SIG-M5 treated with dmso at 0.1 percent for 504 hours (cell line): ENCODE data around the gene TMEM51.

Source experiments
- DNase-seq: peaks from one replicate; lab custom pipeline; 2025; ENCODE audit not compliant: unreplicated experiment; lab: John Stamatoyannopoulos, UW

TMEM51 gene

DNA sequence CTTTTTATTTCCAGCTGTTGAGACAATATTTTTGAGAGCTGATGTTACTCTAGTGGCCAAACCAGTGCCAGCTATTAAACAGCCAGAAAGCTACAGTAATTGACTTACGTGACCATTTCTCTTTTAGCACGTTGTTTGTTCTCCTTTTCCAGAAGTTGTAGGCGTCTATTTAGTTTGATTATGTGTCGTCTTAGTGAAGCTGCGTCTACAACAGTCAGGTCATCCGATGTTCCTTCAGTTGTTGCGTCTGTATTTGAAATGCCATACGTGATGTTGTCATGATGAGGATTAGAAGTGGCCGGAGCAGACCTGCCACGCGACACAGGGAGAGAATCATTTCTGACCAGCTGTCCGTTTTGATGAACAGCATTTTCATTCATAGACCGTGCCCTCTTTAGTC is 38.2 kb downstream of the TMEM51 start:
- no peak for DNase-seq

DNA sequence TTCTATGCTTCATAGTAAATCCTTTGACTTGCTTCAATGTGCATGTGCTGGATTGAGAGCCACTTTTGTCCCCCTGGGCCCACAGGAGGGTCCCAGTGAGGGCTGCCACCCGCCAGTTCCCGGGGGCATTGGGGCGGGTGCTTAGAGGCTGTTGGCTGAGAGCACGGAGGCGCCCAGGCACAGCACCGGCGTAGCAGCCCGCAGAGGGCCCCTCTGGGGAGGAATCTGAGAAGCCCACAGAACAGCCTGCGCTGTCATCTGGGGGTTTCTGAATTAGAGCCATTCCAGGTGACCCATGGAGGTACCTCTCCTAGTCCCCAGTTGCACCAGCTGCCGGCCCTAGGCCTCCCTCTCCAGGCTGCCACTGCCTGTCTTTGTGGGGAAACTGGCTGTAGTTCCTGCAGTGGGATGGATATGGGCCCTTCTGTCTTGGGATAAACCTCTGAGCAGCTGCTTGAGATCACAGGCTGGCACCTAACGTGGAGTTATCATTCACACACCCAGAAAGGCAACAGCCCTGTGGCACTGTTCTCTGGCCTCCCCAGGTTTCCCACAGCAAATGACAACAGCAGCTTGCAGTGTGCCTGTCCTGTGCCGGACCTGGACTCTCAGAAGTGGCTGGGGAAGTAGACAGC is 39.5 kb downstream of the TMEM51 start:
- DNase-seq: no peak

DNA sequence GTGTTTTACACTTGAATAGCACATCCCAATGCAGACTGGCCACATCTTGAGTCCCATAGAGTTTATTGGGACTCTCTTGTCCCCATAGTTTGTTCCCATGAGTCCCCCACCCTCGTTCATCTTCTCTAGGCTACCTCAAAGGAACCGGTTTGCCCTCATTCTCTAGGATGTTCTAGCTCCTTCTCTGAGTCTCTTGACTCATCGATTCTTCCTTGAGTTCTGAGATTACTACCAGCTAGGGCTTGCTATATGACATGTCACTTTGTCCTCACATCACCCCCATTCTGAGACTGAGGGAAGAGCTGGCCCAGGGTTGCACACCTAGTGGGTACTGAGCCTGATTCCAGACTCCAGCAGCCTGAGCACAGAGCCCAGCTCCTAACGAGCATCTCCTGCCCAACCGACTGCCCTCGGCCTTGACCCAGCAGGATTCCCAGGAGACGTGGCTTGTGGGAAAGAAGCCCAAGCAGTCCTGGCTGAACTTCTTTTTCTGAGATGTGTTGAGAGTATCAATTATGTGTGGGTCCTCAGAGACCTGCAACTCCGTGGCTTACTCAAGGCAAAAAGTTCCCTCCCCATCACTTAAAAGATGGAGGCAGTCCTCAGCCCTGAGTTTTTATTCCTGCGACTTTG is 42.0 kb downstream of the TMEM51 start:
- DNase-seq: no peak

DNA sequence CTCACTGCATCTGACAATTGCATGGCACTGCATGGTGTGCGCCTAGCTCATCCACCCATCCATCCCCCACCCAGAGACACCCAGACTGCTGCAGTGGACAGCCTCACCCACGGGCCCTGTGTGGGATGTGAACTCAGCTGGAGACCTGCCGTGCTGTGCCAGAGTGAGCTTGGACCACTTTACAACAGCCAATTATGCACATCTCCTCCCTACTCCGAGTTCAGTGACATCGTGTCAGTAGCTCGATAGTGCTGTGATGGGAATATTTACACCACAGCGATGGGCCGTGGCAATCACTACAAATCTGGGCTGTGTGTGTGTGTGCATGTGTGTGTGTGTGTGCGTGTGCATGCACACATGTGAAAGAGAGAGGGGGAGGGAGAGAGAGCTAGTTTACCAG is 42.5 kb downstream of the TMEM51 start:
- DNase-seq: no peak

DNA sequence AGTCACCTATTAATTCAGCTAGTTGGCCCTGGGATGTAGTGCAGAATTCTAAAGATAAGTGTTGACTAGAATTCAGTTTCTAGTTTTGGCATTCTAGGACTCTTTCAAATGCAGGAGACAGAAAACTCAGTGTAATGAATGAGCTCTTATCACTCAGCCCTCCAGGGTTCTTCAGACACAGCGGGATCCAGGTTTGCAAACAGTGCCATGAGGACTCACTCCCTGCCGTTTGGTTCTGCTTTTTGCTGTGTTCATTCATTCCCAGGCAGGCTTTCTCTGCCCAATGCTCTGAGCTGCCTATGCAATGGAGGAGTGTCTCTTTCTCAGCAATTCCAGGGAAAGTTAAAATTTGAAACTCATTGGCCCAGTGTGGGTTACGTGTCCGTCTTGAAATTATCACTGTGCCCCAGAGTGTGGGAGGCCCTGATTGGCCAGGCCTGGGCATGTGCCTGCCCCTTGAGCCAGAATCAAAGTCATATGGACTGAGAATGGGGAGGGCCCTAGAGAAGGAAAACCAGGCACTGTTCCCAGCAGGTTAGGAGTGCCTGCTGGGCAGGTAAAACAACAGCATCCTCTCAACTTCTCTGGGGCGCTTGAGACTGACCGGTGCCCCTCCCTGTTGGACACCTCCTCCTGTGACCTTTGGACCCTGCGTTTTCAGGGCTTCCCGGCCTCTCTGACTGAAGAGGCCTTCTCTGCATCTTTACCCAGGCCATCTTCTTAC is 43.4 kb downstream of the TMEM51 start:
- DNase-seq: no peak

DNA sequence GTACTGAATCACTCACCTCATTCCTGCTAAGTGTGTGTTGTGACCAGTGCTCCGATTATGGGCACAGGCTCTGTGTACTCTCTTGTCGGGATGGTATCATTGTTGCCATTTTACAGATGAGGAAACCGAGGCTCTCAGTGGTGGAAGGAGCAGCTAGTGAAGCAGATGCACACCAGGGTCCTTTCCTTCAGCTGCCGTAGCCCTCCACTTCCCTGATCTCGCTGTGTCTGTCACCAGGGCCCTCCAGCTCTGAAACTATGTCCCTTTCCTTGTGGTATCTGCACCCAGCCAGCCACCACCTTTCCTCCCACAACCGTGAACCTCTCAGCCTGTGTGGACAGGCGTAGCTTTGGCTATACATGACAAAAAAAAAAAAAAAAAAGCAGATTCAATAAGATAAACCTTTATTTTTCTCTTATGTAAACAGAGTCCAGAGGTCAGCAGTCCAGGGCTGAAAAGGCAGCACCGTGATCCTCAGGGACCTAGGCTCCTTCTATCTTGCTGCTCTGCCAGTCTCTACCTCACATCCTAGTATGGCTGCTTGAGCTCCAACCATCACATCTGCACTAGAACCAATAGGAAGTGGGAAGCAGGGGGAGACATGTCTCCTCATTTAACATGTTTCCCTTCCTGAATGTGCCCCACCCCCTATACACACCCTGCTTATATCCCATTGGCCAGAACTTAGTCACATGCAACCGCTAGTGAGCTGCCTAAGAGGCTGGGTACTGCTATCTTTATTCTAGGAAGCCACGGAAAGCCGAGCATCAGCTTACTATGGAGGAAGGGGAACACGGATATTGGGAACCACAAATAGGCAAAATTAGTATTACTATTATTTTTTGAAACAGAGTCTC is 44.3 kb downstream of the TMEM51 start:
- no peak for DNase-seq

DNA sequence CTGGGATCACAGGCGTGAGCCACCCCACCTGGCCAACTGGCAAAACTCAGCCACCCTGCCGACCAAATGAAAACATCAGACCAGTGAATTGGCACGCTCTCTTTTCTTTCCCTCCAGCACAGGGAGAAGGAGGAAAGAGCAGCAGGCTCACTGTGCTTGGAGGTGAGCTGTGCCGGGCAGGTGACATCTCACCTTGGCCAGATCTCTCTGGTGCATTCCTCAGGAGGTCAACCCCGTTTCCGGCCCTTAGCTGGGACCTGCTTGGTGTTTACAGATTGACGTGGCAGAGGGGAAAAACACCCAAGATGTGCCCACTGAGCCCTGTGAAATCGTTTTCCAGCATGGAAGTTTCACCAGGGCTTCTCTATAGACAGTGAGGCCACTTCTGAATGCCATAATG is 45.1 kb downstream of the TMEM51 start:
- no peak for DNase-seq

DNA sequence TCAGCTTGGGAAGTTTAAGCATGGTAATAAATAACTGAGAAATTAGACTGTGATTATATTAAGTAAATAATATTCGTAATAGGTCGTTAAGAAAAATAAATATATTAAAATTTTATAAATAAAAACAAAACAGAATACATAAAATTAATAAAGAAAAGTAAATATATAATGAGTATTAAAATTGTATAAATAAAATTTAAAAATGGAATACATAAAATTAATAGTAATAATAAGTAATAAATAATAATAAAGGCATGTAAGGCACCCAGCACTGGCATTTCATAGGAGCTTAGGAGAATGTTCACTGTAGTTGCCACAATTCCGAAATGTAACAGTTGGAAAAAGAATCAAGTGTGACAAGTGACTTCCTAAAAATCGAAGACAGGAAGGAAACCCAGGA is 47.7 kb downstream of the TMEM51 start:
- DNase-seq: no peak

DNA sequence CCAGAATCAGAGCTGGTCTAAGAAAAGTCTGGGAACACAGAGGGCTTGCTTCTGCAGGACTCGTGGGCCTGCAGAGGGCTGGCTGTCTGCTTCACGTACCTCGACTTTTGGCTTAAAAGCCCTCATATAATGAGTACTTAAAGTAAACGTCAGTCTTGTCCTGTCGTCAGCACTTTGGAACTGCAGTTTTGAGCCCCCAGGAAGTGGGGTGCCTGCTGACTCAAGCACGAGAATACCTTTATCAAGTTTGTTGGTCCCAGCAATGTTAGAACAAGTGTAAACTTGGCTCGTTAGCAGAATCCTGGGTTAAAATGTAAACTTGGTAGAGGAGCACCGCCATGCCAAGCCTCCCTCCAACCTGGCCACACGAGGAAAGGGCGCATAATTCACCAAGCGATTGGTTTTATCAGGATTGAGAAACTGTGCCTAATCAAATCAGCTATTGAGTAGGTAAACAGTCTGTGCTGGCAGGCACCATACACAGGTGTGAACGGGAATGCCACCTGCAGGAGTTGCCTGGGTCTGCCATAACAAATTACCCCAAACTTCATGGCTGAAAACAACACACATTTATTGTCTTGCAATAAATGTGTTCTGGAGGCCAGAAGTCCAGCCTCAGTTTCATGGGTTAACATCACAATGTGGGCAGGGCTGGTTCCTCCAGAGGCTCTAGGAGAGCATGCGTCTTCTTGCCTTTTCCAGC is 48.5 kb downstream of the TMEM51 start:
- no peak for DNase-seq

DNA sequence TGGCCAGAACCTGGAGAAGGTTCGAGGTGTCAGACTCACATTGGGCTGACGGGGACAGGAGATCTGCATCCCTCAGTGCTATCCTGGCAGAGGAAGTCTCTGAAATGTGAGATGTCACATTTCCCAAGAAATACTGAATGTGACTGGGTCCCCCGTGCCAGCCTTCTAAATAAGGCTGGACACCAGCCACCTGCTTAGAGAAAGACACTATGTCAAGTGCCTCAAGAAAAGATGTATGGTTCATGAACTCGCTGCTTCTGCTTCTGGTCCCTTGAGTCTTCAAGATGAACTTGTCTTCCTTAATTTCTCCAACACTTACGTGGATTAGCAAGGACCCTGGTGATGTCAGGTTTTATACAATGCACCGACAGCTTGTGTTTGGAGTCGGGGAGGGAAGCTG is 51.4 kb downstream of the TMEM51 start:
- DNase-seq: no peak

DNA sequence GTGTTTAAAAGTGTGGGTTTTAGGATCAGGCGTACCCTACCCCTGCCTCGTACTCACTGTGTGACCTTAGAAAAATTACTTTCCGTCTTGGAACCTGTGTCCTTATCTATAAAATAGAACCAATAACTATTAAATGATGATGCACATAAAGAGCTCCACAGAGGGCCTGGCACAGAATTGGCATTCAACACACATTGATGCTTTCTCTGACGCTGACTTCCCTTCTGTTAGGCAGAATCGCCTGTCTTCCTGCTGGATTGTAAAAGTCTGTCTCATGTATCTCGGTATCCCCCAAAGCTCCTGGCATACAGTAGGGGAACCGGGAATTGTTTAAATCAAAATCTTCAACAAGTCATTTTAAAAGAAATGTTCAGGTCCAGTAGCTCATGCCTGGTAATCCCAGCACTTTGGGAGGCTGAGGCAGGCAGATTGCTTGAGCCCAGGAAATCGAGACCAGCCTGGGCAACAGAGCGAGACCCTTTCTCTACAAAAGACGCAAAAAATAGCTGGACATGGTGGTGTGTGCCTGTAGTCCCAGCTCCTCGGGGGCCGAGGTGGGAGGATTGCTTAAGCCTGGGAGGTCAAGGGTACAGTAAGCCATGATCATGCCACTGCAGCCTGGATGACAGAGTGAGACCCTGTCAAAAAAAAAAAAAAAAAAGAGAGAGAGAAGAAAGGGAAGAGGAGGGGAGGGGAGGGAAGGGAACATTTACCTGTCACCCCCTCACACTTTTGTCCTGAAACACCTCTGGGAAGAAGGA is 52.2 kb downstream of the TMEM51 start:
- no peak for DNase-seq

DNA sequence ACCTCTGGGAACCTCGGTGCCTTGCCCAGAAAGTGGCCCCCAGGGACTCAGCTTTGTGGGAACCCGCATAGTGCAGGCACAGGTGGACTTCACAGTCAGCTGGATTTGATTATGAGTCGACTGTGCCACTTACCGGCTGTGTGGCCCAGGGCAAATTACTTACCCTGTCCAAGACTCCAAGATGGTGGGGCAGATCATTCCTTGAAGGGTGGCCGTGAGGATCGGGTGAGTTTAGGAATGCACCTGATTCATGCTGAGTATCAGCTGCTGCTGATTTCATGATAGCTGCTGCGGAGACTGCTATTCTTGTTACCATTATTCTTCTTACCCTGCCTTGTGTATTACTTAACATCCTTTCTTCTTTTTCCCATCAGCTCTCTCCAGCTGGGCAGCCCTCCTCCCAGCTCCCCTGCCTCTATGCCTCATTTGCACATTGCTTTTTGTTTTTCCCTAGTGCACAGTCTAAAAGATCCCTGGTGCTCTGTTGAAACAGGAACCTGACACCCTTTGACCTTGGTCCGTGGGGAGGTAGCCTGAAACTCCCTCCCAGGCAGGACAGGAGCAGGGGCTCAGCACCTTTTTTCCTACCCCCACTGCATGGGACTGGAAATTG is 53.0 kb downstream of the TMEM51 start:
- no peak for DNase-seq

DNA sequence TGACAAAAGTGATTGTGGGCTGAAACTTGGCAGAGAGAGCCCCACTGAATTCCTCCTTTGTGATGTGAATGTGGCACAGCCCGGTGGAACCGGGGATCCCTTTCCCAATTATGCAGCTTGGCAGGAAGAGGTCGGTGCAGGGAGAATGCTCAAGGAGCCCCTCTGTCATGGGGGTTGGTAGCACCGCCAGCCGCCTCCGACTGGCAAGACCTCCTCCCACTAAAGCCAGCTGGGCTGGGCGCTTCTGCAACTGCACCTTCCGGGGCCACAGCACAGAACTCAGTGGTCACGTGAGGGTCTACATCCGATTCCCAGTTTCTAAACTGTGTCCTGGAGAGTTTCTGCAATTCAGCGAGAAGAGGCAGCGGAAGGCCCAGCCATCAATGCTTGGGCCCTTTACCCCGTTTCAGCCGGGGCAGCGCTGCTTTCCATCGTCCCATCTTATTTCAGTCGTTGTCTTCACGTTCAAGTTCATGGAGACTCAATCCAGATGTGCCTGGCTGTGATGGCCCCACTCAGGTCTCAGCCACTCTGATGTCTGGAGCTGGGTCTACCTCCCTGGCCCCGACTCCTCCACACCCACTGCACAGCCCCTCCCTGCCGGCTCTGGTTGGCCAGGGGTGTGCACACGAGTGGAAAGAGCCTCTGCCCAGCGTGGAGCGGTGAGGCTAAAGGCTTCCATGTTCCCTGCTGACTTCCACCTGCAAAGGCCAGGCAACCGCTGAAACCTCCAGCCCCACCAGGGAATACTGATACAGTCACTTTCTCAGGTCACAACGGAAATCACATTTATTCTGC is 53.7 kb downstream of the TMEM51 start:
- no peak for DNase-seq

DNA sequence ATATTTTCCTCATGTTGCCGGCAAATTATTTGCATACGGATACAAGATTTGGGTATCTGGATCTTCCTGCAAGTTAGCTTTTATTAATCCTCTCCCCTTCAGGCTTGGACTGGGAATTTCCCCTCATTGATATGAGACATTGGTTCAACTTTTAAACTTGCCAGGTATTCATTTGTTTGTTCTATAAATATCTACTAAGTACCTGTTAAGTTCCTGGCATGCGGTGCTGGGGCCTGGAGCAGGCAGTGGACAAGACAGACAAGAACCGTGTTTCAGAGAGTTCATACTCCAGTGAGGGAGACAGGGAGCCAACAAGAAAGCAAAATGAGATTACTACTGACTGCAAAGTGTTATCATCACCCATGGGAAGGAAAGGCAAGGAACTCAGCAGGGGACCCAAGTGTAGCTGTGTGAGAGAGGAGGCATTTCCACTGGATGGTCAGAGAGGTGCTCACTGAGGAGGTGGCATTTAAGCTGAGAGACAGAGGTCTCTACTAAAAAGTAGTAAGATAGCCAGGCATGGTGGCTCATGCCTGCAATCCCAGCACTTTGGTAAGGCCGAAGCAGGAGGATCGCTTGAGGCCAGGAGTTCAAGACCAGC is 54.4 kb downstream of the TMEM51 start:
- DNase-seq: no peak

DNA sequence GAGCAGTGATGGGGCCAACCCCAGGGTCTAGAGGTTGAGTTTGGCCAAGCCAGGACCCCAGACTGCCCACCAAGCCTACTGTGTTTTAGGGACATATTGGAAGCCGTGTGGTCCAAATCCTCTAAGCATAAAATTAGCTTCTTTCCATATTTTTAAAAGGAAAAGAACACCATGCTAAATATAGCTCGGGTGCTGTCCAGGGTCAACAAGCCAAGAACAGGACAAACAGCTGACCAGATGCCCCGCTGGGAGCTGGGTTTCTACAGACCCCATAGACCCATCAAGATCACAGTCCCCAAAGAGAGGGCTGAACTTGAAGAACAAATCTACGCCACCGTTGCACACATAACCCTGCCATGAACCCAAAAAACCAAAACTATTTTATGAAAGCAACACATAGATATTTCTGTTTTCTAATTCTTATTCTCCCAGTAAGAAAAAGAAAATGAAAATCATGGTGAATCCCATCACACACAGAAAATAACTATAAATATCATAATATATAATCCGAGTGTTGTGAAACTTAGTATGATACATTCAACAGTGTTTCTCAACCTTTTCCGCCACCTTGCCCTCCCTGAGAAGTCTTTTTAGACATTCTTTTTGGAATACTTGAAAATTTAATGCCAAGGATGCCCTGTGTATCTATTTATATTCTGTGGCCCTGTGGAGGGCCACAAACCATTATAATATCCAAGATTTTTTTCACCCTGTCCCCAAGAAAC is 57.3 kb downstream of the TMEM51 start:
- DNase-seq: no peak

DNA sequence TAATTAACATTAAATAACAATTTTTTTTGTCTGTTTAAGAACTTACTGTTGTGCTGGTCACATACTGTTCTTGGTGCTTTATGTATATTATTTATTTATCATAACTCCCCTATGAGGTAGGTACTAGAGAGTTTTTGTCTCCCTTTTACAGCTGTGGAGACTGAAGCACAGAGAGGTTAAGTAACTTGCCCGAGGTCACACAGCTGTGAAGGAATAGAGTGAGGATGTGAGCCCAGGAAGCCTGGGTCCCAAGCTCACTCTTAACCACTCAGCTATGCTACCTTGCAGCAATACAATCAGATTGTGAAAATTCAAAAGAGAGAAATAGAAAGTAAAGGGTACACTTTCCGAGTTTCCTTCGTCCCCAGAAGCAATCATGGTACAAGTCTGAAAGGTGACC is 57.9 kb downstream of the TMEM51 start:
- DNase-seq: no peak

DNA sequence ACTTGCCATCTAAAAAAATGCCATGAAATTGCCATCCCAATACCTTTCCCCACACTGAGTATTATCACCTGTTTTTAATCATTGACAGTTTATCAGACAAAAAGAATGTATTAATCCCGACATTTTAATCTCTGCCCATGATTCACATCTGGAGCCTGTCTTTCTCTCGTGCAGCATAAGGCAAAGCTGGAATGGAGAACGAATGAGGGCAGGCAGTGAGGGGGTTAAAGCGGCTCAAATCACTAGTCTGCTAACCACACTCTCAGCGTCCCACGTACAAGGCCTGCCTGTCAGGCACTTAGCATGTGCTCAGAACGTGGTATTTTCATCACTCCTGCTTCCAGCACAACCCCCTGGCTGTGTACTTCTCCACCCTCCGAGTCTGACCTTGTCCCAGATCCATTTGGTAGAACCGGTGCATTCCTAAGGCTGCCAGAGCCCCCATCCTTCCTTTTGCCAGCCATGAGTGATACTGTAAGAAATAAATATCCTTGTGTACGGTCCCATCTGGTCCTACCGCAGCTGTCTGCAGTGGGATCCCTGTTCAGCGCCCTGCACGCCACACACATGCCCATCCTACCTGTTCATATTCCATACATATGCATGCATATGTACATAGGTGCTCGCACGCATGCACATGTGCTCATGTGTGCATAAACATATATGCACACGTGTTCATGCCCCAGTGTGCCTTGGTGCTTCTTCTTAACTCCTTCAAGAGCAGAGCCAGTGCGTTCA is 58.8 kb downstream of the TMEM51 start:
- DNase-seq: no peak
